Mesenteric fat pad (tissue), 1 donor: ENCODE measurements around the gene RAPGEF4. TPM values are rescaled to one million over a fixed set of nuclear protein-coding genes. Genes with fewer than 3 reads are reported as not detected.
"Not testable (repeated sequence)": the region's sequence is repeated elsewhere in the genome, so short reads cannot be mapped to it uniquely, and the experiment has no call there.

Experiments
- DNase-seq: peaks from one replicate; pipeline ENCODE4 v3.0.0-alpha.2; 2020; ENCODE audit warnings: low spot score
- total RNA-seq: library from RNA; stranded (reverse); fragmentation: NEBNext Ultra II Directional; extraction: Animal tissue kit (Norgen Biotek cat#: 25700); gene quantifications from one replicate; pipeline ENCODE4 v1.2.1, GENCODE V29; 2021
- donor health status: DM: yes; HTN: yes; CAD: no.

Gene RAPGEF4
- total RNA-seq, 1 donor from 2014 or later: 10.4 TPM

DNA sequence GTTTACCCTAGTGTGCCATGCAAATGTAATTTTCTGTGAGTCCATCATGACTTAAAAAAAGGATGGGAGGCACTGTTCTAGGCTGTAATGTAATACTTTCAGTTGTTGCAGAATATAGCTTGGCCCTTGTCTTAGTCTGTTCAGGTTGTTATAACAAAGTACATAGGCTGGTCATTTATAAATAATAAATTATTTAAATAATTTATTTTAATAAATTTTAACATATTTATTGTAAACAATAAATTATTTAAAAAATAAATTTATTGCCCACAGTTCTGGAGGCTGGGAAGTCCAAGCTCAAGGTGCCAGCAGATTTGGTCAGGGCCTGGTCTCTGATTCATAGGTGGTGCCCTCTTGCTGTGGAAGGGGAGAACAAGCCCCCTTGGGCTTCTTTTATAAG, 35.2 kb downstream of the RAPGEF4 start:
- no peak for DNase-seq

DNA sequence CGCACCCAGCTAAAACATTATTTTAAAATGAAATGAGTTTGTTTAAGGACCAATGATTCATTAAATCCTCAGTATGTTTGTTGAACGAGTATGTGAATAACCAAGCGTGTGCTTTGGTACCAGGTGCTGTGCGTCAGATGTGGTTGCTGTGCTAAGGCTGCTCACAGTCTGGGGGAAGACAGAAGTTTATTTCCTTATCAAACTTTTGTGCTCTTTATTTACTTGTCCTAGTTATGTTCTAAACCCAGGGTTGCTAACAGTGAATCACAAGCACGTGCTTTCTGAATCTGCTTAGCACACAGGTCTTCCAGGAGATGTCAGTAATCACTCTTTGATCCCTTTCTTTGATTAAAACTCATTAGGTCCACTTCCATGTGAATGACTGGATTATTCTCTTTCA, 37.0 kb downstream of the RAPGEF4 start:
- DNase-seq: no peak

DNA sequence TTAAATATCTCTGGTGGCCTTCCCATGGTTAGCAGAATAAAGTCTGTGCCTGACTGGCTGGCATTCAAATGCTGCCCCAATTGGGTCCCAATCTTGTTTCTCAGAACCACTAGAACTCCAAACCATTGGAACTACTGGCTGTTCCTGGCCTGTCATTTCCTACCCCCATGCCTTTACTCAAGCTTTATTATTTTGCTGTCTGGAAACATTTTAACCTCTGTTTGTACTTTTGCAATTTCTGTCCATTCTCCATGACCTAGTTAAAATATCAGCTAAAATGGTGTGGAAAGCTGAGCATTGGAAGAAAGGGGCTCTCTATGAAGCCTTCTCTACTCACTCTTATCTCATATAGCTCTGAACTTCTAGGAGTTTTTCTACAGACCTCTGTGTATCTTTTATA, 38.7 kb downstream of the RAPGEF4 start:
- DNase-seq: no peak

DNA sequence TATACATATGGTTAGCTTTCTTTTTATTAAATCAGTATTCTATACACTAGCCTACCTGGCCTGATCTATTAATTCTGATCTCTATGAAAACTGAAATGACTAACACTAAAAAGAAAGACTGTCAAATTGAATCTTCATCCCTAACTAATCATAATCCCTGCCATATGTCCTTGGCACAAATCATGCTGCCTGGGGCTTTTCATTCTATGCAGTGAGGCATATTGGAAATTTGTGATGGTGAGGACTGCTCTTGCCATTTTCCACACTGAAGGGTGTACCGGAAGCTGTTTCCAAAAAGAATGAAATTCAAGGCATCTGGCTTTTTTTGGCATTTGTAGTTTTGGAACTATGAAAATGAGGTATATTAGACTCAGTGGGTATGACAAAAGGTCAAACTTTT, 39.7 kb downstream of the RAPGEF4 start:
- no peak for DNase-seq

DNA sequence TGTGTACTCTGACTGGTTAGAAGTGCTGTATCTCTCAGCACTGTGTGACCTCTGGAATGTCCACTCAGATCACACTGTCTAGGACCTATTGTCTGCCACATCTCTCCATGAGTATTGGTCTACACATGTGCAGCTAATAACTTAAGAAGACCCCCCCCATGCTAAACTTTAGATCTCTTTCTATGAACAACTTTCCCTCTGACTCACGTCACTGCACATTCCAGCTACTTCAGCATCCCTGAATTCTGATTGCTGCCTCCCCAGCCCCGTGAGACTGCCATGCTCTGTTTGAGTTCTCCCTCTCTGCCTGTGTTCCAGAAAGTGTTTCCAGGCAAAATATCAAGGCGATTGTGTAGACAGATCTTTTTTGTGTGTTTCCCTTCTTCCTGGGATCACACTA, 41.8 kb downstream of the RAPGEF4 start:
- DNase-seq: no peak

DNA sequence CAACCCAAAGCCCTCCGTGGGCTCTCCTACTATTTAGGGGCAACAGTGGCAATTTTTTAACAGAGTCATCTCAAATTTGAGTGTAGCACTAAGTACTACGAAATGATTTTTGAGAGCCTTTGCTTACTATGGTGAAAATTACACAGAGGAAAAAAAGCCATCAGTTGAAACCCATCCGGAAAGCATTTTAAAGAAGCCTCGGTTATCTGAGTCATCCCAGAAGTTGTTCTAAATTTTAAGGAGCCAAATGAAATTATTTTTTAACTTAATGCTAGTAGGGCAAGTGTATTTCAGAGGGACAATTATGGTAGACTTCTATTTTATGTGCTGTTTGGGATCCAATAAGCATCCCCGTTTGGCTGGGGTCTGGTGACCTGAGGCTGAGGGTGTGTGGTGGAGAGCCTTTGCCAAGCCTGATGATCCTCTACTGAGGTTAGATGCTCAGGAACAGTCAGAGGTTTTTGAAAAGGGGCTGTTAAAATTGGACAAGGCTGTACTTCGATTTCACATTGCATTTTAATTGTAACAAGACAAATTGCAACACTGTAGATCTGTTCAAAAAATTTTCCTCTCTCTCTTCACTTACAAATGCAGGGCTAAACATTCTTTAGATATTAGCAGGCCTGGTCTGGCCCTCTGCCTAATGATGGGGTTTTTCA, 47.0 kb downstream of the RAPGEF4 start:
- DNase-seq: no peak

DNA sequence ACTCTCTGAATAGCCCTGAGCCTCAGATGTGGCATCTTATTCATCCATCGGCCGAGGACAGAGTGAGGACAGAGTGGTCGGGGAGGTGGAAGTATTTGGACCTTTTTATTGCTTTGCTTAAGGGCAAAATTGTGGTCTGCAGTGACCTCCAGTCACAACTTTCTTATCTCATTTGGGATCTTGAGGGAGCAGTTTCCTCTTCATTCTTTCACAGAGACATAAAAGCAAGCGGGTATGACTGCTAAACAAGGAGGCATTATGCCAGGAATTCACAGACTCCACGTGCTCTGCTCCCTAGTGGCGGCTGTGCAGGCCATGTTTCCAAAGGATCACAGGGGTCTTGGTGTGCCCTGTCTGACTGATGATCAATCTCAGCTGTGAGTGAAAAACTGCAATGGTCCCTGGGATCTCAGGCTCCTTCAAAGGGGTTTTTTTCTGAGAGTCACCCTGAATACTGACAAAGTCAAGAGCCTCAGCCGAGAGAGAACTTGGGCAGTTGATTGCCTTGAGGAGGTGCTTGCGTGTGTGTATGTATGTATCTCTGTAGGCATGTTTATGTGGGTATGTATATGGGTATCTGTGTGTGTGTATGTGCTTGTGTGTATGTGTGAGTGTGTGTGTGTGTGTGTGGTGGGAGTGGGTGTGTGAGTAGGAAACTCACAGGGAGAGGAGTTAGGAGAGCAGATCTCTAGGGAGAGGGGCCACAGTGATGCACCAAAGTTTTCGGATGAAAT, 47.7 kb downstream of the RAPGEF4 start:
- DNase-seq: no peak

DNA sequence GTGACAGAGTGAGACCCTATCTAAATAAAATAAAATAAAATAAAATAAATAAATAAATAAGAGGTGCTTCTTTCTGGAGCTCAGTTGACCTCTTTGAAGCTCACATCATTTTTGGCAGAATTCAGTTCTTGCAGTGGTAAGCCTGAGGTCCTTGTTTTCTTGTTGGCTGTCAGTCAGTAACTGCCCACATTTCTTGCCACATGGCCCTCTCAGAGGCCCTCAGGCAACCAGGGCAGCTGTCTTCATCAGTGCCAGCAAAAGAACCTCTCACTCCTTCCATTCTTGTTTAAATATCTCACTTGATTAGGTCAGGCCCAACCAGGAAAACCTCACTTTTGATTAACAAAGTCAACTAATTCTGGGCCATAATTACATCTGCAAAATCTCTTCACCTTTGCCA, 53.2 kb downstream of the RAPGEF4 start:
- no peak for DNase-seq

DNA sequence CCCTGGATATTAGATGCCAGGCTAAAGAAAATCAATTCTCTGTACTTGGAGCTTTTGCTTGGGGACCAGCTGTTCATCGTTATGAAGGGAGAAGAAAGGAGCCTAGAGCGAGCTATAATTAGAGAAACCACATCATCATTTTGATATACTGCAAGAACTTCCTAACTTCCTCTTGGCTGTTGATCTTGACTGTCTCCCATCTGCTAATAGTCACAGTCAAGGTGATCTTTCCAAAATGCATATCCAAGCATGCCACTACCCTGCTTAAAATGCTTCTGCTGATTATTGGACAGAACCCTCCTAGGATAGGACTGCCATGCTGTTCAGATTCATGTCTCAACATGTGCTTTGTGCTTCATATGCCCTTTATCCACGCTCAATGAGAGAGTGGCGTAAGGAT, 54.8 kb downstream of the RAPGEF4 start:
- no peak for DNase-seq

DNA sequence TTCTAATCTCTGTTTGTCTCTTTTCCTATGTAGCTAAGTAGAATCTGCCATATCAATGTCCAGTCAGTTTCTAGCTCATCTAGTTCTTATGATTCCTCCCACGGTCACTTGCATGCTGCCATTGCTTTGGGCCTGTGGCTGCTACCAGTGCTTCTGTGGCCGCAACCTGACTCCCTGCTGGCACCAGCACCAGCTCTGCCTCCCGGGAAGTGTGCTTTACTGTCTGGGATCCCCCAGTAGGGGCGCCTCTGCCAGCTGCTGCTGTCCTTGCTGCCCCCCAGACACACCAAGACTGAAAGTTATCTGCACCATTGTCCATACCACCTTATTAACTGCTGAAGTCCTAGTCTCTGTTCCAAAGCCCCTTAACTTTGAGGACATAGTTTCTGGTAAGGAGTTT, 56.3 kb downstream of the RAPGEF4 start:
- DNase-seq: no peak

DNA sequence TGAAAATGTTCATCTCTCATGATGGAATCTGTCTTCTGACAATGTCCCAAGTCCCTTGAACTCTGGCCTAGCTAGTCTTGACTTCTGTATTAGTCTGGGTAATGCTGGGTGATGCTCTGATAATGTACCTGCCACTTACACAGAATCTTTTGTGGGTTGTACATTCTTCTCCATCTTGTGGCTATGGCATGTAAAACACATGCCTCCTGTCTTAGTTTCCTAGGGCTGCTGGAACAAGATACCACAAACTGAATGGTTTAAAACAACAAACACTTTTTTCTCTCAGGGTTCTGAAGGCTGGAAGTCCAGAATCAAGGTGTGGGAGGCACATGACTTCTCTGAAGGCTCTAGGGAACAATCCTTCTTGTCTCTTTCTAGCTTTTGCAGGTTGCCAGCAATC, 57.1 kb downstream of the RAPGEF4 start:
- no peak for DNase-seq

DNA sequence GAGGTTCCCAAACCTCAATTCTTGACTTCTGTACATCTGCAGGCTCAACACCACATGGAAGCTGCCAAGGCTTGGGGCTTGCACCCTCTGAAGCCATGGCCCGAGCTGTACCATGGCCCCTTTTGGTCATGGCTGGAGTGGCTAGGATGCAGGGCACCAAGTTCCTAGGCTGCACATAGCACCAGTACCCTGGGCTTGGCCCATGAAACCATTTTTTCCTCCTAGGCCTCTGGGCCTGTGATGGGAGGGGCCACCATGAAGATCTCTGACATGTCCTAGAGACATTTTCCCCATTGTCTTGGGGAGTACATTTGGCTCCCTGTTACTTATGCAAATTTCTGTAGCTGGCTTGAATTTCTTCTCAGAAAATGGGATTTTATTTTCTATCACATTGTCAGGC, 67.7 kb downstream of the RAPGEF4 start:
- not testable (repeated sequence) for DNase-seq

DNA sequence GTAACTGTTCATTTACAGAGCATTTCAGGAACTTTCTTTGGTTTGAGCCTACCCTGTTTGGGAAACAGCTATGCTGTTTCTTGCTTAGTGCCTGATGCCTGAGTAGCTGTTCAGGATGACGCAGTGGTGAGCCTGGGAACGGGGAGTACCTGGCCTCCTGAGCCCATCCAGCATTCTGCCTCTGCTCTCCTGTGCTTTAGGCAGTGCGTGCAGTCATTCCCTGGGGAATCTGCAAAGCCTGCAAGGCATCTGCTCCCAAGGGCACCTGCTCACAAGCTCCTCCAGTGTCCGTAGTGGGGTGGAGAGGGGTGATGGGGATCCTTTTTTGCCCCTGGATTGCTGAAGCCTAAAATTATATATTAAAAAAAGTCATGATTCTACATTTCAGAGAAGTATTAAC, 68.8 kb downstream of the RAPGEF4 start:
- no peak for DNase-seq

DNA sequence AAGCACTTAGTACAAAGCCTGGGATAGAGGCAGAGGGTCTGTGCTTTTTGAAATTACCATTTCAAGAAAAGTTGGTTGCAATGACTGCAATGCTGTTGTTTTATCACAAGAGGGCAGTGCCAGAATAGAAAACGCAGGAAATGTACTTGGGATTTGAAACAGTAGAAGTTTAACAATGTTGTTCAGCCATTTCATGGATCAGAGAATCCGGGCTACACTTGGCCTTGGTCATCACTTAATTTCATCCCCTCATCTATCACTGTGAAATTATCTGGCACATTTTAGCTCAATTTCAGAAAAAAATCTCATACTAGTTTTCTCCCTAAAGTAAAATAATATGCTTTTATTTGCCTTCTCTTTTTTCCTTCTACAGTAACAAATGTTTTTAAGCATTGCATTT, 70.8 kb downstream of the RAPGEF4 start:
- DNase-seq: no peak

DNA sequence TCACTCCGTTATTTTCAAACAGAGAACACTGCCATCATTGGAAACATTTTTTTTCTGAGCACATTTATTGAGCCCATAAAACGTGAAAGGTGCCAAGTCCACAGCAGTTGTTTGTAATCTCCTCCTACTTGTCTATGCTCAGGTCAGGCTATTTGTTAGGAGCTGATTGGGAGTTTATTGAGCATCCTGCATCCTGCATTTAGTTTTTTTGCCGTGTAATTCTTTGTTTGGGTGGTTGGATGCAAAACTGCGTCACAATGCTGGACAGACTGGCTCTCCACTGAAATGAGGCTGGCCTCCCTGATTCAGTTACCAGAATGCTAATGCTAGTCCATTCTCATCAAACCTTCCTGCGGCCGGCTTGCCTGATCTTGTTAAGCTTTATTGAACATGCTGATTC, 71.4 kb downstream of the RAPGEF4 start:
- DNase-seq: no peak

DNA sequence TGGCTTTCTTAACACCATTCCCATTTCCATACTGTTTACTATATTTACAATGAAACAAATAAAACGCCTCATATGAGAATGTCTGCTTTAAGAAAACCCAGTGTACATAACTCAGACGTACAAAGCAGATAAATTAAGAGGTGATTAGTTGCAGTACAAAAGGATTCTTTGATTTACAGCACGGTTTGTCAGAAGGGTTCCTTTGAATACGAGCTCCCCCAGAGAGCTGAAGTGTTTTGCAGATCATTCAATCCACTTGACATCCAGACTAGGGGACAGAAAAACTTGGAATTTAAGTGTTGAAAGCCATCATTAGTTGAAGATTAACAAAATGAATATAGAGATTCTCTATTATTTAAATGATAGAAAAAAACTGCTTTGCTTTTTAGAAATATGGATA, 72.5 kb downstream of the RAPGEF4 start:
- no peak for DNase-seq

DNA sequence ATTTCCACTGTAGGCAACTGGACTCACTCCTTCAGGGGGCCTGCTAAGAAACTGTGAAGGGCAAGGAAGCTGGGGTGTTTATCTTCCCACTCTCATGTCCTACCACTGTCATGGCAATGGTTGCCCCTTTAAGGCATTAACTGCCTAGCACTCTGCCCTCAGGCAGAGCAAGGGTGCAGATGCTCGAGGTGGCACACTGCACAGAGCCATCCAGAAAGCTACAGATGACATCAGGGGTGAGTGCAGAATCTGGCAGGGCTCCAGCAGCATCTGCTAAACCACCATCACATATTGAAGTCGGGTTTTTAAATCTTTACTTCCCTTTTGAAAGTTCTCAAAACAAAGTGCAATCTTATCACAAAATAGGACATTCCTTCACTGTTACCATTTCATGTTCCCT, 75.4 kb downstream of the RAPGEF4 start:
- DNase-seq: no peak

DNA sequence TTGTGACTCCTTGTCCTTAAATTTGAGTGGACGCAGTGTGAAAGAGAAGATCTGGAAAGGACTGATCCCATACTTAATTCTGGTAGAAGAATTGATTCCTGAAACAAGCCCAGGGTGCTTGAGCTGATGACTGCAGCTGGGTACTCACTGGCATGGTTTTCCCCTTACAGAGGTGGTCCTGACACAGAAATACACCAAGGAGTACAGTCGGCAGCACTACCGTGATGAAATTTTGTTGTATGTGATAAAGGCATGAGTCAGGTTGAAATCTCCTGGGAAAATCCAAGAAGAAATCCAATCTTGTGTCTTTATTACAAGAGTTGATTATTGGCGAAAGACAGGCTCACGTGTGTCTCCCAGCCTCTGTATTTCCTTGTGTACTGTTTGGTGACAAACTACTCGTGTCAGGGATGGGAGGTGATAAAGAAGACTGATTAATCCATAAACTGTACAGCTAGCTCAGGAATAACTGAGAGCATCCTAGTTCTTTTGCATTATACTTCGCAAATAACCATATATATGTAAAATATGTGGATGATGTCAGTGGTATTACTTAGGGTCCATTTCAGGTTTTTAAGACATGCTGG, 76.6 kb downstream of the RAPGEF4 start:
- no peak for DNase-seq

DNA sequence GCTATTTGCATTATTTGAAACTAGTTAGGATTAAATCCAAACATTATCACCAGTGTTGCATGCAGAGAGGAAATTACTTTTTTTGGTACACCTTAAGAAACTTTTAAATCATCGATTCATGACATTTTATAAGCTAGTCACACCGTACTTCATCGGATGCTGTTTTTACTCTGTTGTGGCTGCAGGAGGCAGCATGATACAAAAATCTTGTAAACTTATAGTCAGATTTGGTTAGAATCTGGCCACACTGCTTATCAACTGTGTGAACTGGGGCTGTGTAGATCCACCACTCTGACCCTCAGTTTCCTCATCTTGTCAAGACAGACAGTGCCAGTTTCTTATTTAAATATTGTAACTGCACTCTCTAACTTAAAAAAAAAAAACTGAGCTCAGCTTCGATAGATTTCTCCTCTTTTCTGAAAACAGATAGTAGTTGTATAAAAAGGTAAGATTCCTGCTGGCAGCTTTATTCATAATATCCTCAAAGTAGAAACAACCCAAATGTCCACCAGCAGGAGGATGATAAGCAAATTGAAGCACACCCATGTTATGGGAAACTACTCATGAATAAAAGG, 77.8 kb downstream of the RAPGEF4 start:
- no peak for DNase-seq

DNA sequence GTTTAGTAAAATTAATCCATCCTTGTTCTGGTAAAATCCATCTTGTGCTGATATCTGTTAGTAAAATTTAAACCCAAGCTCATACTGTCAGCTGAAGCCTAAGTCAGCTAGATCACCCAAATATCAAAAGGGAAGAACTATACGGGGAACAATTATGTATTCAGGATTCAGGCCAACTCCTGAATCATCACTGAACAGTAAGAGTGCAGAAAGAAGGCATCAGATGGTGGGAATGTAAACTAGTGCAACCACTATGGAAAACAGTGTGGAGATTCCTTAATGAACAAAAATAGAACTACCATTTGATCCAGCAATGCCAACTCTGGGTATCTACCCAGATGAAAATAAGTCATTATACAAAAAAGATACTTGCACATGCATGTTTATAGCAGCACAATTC, 81.8 kb downstream of the RAPGEF4 start:
- DNase-seq: no peak

DNA sequence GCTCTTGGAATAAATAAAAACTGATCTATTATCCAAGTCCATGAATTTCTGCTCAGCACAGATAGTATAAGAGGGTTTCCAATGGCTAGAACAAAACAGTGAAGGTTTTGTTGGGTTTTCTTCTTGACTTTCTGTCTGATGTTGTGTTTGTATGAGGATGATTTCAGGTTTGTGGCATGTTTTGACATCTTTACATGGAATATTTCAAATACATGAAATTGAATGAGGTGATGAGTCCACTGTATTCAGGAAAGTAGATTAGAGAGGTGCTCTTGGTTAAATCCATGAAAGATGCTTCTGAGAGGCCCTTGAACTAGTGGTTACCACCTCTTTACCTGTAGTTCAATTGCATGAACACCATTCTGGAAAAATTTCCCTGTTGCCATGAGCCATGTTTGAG, 84.3 kb downstream of the RAPGEF4 start:
- DNase-seq: no peak
